KMS-11 (cell line): ENCODE measurements around the gene ZNF439.
A peak's percentile ranks its signal among the peaks of the same experiment; 100 is the strongest.

ENCODE experiments used
- H2AFZ ChIP-seq: fragments of 200-600 bp; sonication (generic); 2 replicates; pipeline ENCODE4 v1.6.1; 2016; ENCODE audit warnings: antibody characterized with exemption, mixed run types, low read depth
- H3K27ac ChIP-seq: fragments of 200-600 bp; sonication (generic); 2 replicates; pipeline ENCODE4 v1.6.1; 2016; ENCODE audit warnings: mild to moderate bottlenecking, mixed run types
- H3K27me3 ChIP-seq: fragments of 200-600 bp; sonication (generic); 2 replicates; pipeline ENCODE4 v1.6.1; 2017; ENCODE audit warnings: mild to moderate bottlenecking, low read depth, mixed run types, moderate library complexity; ENCODE audit not compliant: insufficient read depth
- H3K36me3 ChIP-seq: fragments of 200-600 bp; sonication (generic); 2 replicates; pipeline ENCODE4 v1.6.1; 2017; ENCODE audit warnings: mild to moderate bottlenecking, mixed run types; ENCODE audit not compliant: insufficient read depth
- H3K4me1 ChIP-seq: fragments of 200-600 bp; sonication (generic); 2 replicates; pipeline ENCODE4 v1.6.1; 2016; ENCODE audit warnings: mild to moderate bottlenecking, low read depth, mixed run types; ENCODE audit not compliant: poor library complexity, severe bottlenecking
- H3K4me2 ChIP-seq: fragments of 200-600 bp; sonication (generic); 2 replicates; pipeline ENCODE4 v1.7.0; 2016; ENCODE audit warnings: mild to moderate bottlenecking, mixed run types
- H3K4me3 ChIP-seq: fragments of 200-600 bp; sonication (generic); IDR thresholded peaks from 2 replicates; pipeline ENCODE4 v1.6.1; 2017; ENCODE audit warnings: low read depth, low read length, mixed read lengths; ENCODE audit not compliant: insufficient read depth
- H3K79me2 ChIP-seq: fragments of 200-600 bp; sonication (generic); 2 replicates; pipeline ENCODE4 v1.6.1; 2016; ENCODE audit warnings: low read depth, mixed run types; ENCODE audit not compliant: insufficient read depth
- H3K9ac ChIP-seq: fragments of 200-600 bp; sonication (generic); 2 replicates; pipeline ENCODE4 v1.6.1; 2016; ENCODE audit warnings: mild to moderate bottlenecking, mixed run types
- H4K20me1 ChIP-seq: fragments of 200-600 bp; sonication (generic); 2 replicates; pipeline ENCODE4 v1.6.1; 2016; ENCODE audit warnings: mild to moderate bottlenecking, mixed run types; ENCODE audit not compliant: insufficient read depth
- TF ChIP-seq, protein P1 (sequence below): fragments of 200-600 bp; sonication (generic); conservative IDR thresholded peaks from 2 replicates; pipeline ENCODE4 v1.6.1; 2017; ENCODE audit warnings: low read depth, mild to moderate bottlenecking, antibody characterized with exemption, low read length, moderate library complexity, mixed read lengths

The ZNF439 gene

DNA sequence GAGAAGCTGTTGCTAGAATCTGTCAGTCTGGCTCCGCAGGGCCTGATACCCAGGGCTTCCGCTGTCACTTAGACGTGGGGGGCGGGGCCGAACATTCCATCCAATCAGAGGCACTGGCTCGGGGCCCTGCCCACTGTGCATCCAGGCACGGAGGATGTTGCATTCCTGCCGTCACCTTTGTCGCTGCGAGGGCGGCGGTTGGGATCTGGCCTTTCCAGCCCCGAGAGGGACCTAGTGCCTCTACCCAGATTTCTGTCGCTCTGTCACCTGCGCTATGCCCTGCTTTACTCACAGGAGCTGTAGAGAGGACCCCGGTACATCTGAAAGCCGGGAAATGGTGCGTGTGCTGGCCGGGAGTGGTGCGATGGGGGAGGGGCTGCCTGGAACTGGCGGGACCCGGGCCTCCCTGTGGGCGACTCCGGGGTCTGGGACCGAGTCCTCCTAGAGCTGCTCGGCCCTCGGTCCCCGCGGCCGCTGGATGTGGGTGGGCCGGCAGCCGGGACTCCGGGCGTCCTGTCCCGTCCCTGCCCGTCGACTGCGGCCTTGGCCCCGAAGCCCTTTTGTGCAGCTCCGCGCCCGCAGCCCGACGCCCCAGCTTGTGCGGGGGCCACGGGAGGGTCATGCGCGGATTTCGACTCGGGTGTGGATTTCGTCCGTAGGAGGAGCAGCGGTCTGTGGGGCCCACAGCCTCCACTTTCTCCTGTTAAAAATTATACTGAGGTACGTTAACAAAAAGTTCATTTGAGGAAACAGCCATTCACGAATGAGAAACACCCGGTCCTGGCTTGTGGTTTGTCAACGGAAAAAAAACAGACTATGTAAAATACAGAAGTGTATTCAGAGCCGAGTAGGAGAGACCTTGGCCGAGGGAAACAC, at the start of gene ZNF439:
TSS of gene ZNF439 (plus strand) at position 133 of the 876 bp plus-strand sequence. CDS start at position 275, 142 bp downstream.
- Histone ChIP-seq H3K27me3 (no peaks in the 10 kb centered on the region), H3K79me2 (no peaks in the 10 kb centered on the region), H3K4me2 (no peak within 1 kb of the TSS), H4K20me1 (no peaks in the 10 kb centered on the region), H3K4me3 (no peak within 1 kb of the TSS), H3K36me3 (no peaks in the 10 kb centered on the region), H3K27ac (no peak within 1 kb of the TSS), H2AFZ (no peak within 1 kb of the TSS), H3K9ac (no peak within 1 kb of the TSS), H3K4me1 (no peaks in the 10 kb centered on the region)
- TF ChIP-seq, protein P1, sequence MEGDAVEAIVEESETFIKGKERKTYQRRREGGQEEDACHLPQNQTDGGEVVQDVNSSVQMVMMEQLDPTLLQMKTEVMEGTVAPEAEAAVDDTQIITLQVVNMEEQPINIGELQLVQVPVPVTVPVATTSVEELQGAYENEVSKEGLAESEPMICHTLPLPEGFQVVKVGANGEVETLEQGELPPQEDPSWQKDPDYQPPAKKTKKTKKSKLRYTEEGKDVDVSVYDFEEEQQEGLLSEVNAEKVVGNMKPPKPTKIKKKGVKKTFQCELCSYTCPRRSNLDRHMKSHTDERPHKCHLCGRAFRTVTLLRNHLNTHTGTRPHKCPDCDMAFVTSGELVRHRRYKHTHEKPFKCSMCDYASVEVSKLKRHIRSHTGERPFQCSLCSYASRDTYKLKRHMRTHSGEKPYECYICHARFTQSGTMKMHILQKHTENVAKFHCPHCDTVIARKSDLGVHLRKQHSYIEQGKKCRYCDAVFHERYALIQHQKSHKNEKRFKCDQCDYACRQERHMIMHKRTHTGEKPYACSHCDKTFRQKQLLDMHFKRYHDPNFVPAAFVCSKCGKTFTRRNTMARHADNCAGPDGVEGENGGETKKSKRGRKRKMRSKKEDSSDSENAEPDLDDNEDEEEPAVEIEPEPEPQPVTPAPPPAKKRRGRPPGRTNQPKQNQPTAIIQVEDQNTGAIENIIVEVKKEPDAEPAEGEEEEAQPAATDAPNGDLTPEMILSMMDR, result no peak

DNA sequence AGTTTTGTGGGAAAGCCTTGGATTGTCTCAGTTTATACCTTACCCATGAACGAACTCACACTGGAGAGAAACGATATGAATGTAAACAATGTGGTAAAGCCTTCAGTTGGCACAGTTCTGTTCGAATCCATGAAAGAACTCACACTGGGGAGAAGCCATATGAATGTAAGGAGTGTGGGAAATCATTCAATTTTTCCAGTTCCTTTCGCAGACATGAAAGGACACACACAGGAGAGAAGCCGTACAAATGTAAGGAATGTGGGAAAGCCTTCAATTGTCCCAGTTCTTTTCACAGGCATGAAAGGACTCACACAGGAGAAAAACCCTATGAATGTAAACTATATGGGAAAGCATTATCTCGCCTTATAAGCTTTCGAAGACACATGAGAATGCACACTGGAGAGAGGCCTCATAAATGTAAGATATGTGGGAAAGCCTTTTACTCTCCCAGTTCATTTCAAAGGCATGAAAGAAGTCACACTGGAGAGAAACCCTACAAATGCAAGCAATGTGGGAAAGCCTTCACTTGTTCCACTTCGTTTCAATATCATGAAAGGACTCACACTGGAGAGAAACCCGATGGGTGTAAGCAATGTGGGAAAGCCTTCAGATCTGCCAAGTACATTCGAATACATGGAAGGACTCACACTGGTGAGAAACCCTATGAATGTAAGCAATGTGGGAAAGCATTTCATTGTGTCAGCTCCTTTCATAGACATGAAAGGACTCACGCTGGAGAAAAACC, 42.0 kb upstream of the ZNF439 start:
- TF ChIP-seq, protein P1, result no peak
- H3K27ac ChIP-seq, result no peak overlapping the region
- H3K36me3 ChIP-seq, result no peaks in the 10 kb centered on the region
- H3K79me2 ChIP-seq, result no peaks in the 10 kb centered on the region
- H3K27me3 ChIP-seq, result no peaks in the 10 kb centered on the region
- no peaks in the 10 kb centered on the region for H4K20me1 ChIP-seq
- H3K4me3 ChIP-seq, result no peak overlapping the region
- H3K4me2 ChIP-seq, result no peak overlapping the region
- no peak overlapping the region for H3K9ac ChIP-seq
- no peaks in the 10 kb centered on the region for H3K4me1 ChIP-seq
- H2AFZ ChIP-seq, result no peak overlapping the region

DNA sequence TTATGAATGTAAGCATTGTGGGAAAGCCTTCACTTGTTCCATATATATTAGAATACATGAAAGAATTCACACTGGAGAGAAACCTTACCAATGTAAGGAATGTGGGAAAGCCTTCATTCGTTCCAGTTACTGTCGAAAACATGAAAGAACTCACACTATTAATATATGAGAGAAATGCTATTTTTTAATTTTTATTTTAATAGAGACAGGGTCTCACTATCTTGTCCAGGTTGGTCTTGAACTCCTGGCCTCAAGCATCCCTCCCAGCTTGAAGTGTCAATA, 41.5 kb upstream of the ZNF439 start:
- Histone ChIP-seq H3K79me2 (no peaks in the 10 kb centered on the region), H4K20me1 (no peaks in the 10 kb centered on the region)

DNA sequence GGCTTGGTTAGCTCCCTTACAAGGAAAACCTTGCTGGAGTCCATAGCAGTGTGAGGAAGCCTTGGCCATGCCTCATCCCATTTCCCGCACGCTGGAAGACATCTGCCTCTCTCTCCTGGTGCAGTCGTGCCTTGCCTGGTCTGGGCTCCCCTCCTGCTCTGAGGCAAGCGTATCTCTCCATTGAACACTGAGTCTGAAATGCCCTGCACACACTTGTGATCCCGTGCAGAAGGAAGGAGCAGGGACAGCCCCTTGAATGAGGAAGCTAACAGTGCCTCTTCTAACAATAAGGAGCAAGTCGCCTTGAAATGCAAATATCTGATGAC, 34.9 kb upstream of the ZNF439 start:
- Histone ChIP-seq H3K9ac (no peak overlapping the region; the same call in 1 of the 2 replicates), H3K27ac (no peak overlapping the region), H3K4me3 (no peak overlapping the region), H3K36me3 (no peaks in the 10 kb centered on the region), H3K27me3 (no peaks in the 10 kb centered on the region), H2AFZ (peak overlapping the region; percentile 94), H3K4me1 (no peaks in the 10 kb centered on the region), H4K20me1 (no peaks in the 10 kb centered on the region), H3K4me2 (peak overlapping the region; percentile 50; the same call in 1 of the 2 replicates), H3K79me2 (no peaks in the 10 kb centered on the region)
- TF ChIP-seq, protein P1, result no peak

More for the DNA sequence above, 41.5 kb upstream of the ZNF439 start:
- Histone ChIP-seq H2AFZ (no peak overlapping the region), H3K4me2 (no peak overlapping the region), H3K36me3 (no peaks in the 10 kb centered on the region), H3K4me3 (no peak overlapping the region), H3K4me1 (no peaks in the 10 kb centered on the region), H3K27me3 (no peaks in the 10 kb centered on the region), H3K9ac (no peak overlapping the region), H3K27ac (no peak overlapping the region)
- TF ChIP-seq, protein P1, result no peak
